ENCODE results near the gene FANCE. TPM values are rescaled to one million over a fixed set of nuclear protein-coding genes. Genes with fewer than 3 reads are reported as not detected.

FANCE gene
- polyA plus RNA-seq, 3 donors: 1.8 to 3.0 (median 2.9) TPM

GRCh38 chr6:35473075-35473849 is 21.1 kb downstream of the FANCE start:
- TF ChIP-seq, protein P1, sequence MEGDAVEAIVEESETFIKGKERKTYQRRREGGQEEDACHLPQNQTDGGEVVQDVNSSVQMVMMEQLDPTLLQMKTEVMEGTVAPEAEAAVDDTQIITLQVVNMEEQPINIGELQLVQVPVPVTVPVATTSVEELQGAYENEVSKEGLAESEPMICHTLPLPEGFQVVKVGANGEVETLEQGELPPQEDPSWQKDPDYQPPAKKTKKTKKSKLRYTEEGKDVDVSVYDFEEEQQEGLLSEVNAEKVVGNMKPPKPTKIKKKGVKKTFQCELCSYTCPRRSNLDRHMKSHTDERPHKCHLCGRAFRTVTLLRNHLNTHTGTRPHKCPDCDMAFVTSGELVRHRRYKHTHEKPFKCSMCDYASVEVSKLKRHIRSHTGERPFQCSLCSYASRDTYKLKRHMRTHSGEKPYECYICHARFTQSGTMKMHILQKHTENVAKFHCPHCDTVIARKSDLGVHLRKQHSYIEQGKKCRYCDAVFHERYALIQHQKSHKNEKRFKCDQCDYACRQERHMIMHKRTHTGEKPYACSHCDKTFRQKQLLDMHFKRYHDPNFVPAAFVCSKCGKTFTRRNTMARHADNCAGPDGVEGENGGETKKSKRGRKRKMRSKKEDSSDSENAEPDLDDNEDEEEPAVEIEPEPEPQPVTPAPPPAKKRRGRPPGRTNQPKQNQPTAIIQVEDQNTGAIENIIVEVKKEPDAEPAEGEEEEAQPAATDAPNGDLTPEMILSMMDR (IDR thresholded peaks at IDR 0.05): no peak
- Mint-ChIP-seq H3K4me3 (no peak overlapping the region), H3K9me3 (peaks cover 0 to 5% (median 0%) of the 10 kb centered on the region in 7 donors), H3K27ac (peak overlapping the region in 2 of 7 donors; percentile 46 to 67), H3K27me3 (ENCODE audit: low read depth in 3 of 3) (peaks cover 0 to 6% (median 5%) of the 10 kb centered on the region in 3 donors), H3K4me1 (peaks cover 29% of the 10 kb centered on the region), H3K36me3 (peaks cover 41 to 53% of the 10 kb centered on the region in 2 donors)
- no peak for DNase-seq
- H4K20me1 ChIP-seq (ENCODE audit: insufficient read depth, low read length): peaks cover 51% of the 10 kb centered on the region
- peaks cover 28% of the 10 kb centered on the region for H3K79me2 ChIP-seq (ENCODE audit: insufficient read depth, low read length)
- H3K4me1 ChIP-seq (ENCODE audit: control insufficient read depth in 1 of 2, insufficient read depth in 2 of 2, low read length in 2 of 2): peaks cover 16 to 23% of the 10 kb centered on the region in 2 donors
- H3K27ac ChIP-seq (ENCODE audit: low read depth in 1 of 2, low read length in 2 of 2): no peak overlapping the region
- H3K9ac ChIP-seq (ENCODE audit: insufficient read depth, low read length, poor library complexity, severe bottlenecking): no peak overlapping the region
- WGBS (ENCODE audit: insufficient coverage): 97% methylated on average over 3 of the region's 9 CpGs
- H3K9me3 ChIP-seq (replicated peaks in 1 of 2; ENCODE audit: control insufficient read depth in 1 of 2, insufficient read depth in 1 of 2, low read length in 2 of 2): no peaks in the 10 kb centered on the region
- intact Hi-C loops (cut with micrococcal nuclease): no loop called here
- H3K4me2 ChIP-seq (replicated peaks; ENCODE audit: extremely low read depth, low read length, poor library complexity, severe bottlenecking): no peak overlapping the region
- no peak overlapping the region for H3K4me3 ChIP-seq (replicated peaks in 1 of 3; ENCODE audit: low read depth in 2 of 3, low read length in 3 of 3)
- no peak overlapping the region for H2AFZ ChIP-seq (ENCODE audit: insufficient read depth, low read depth, low read length, poor library complexity, severe bottlenecking)
- no peaks in the 10 kb centered on the region for H3K27me3 ChIP-seq (ENCODE audit: control insufficient read depth in 2 of 2, insufficient read depth in 2 of 2, low read length in 2 of 2)
- H3K36me3 ChIP-seq (replicated peaks in 1 of 2; ENCODE audit: control insufficient read depth in 1 of 2, insufficient read depth in 2 of 2, low read length in 2 of 2): peaks cover 34 to 49% of the 10 kb centered on the region in 2 donors

DNA sequence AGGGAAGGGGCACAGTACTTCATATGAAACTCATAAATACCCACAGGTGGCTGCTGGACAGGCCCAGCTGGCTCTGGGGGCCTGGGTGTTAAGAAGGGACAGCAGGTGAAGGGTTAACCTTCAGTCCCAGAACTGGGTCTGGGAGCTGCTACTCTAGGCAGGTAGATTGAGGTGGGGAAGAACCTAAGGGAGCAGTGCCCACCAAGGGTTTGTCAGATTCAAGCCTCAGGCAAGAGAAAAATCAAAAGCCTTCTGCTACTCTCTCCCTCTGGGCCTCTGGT is 21.7 kb downstream of the FANCE start:
- DNase-seq: no peak
- Histone ChIP-seq H3K79me2 (ENCODE audit: insufficient read depth, low read length) (peaks cover 23% of the 10 kb centered on the region), H3K4me2 (replicated peaks; ENCODE audit: extremely low read depth, low read length, poor library complexity, severe bottlenecking) (no peak overlapping the region), H3K36me3 (replicated peaks in 1 of 2; ENCODE audit: control insufficient read depth in 1 of 2, insufficient read depth in 2 of 2, low read length in 2 of 2) (peaks cover 34 to 49% of the 10 kb centered on the region in 2 donors), H3K9ac (ENCODE audit: insufficient read depth, low read length, poor library complexity, severe bottlenecking) (no peak overlapping the region), H3K4me1 (ENCODE audit: control insufficient read depth in 1 of 2, insufficient read depth in 2 of 2, low read length in 2 of 2) (peaks cover 16 to 20% of the 10 kb centered on the region in 2 donors), H2AFZ (ENCODE audit: insufficient read depth, low read depth, low read length, poor library complexity, severe bottlenecking) (no peak overlapping the region), H3K4me3 (replicated peaks in 1 of 3; ENCODE audit: low read depth in 2 of 3, low read length in 3 of 3) (no peak overlapping the region), H3K27me3 (ENCODE audit: control insufficient read depth in 2 of 2, insufficient read depth in 2 of 2, low read length in 2 of 2) (no peaks in the 10 kb centered on the region), H3K9me3 (replicated peaks in 1 of 2; ENCODE audit: control insufficient read depth in 1 of 2, insufficient read depth in 1 of 2, low read length in 2 of 2) (no peaks in the 10 kb centered on the region), H4K20me1 (ENCODE audit: insufficient read depth, low read length) (peaks cover 50% of the 10 kb centered on the region), H3K27ac (ENCODE audit: low read depth in 1 of 2, low read length in 2 of 2) (no peak overlapping the region)
- H3K36me3 Mint-ChIP-seq: peaks cover 41 to 53% of the 10 kb centered on the region in 2 donors
- intact Hi-C loops (cut with micrococcal nuclease): no loop called here
- TF ChIP-seq, protein P1 (IDR thresholded peaks at IDR 0.05): no peak
- peaks cover 0 to 3% (median 0%) of the 10 kb centered on the region in 7 donors for H3K9me3 Mint-ChIP-seq
- H3K4me3 Mint-ChIP-seq: no peak overlapping the region
- peaks cover 29% of the 10 kb centered on the region for H3K4me1 Mint-ChIP-seq
- peaks cover 0 to 6% (median 5%) of the 10 kb centered on the region in 3 donors for H3K27me3 Mint-ChIP-seq (ENCODE audit: low read depth in 3 of 3)
- peak overlapping the region in 1 of 7 donors; percentile 30 for H3K27ac Mint-ChIP-seq

Data from CD14-positive monocyte (primary cell).